GM12892 (cell line): ENCODE results near the gene KCNK4.

ENCODE experiments used
- DNase-seq: peaks from one replicate; pipeline ENCODE4 v3.0.0; 2011; ENCODE audit not compliant: insufficient read length
- FAIRE-seq: peaks from 2 replicates; lab custom pipeline; 2011; peaks lifted over from hg19 to GRCh38; lab: Jason Lieb, UNC
- POLR2A ChIP-seq: IDR thresholded peaks from 2 replicates; pipeline ENCODE4 v1.6.1; 2011; ENCODE audit warnings: low read depth, low read length, control low read depth
- POLR2AphosphoS5 ChIP-seq: IDR thresholded peaks from 2 replicates; pipeline ENCODE4 v1.6.1; 2011; ENCODE audit warnings: low read depth, low read length, control low read depth
- TAF1 ChIP-seq: IDR thresholded peaks from 2 replicates; pipeline ENCODE4 v1.6.1; 2011; ENCODE audit warnings: low read depth, mild to moderate bottlenecking, control low read depth, low read length, borderline replicate concordance

The KCNK4 gene

GRCh38 chr11:64331569-64332371, 40.7 kb downstream of the KCNK4 start:
- peak; percentile 89 for DNase-seq
- FAIRE-seq, result peak; percentile 95
- TF ChIP-seq POLR2A (peak; percentile 43), POLR2AphosphoS5 (peak; percentile 35; the same call in 1 of the 2 replicates), TAF1 (no peak; the same call in 1 of the 2 replicates)

- no peak for DNase-seq
- TF ChIP-seq POLR2A (no peak), POLR2AphosphoS5 (no peak), TAF1 (no peak)
- no peak for FAIRE-seq
These were observed 42.5 kb downstream of the KCNK4 start for GRCh38 chr11:64333556-64333955.

- DNase-seq (peak; percentile 83), FAIRE-seq (peak; percentile 91)
- TF ChIP-seq POLR2AphosphoS5, result peak; percentile 37; the same call in 1 of the 2 replicates
- TF ChIP-seq TAF1, result no peak
These were observed 43.9 kb downstream of the KCNK4 start for GRCh38 chr11:64334764-64335735.

- FAIRE-seq (no peak), DNase-seq (no peak)
- TF ChIP-seq POLR2A (no peak), TAF1 (no peak), POLR2AphosphoS5 (no peak)
These were observed 46.6 kb downstream of the KCNK4 start for GRCh38 chr11:64337538-64338249.

- FAIRE-seq (peak; percentile 65), DNase-seq (no peak)
These were observed 47.6 kb downstream of the KCNK4 start for GRCh38 chr11:64338716-64339115.

GRCh38 chr11:64339286-64339685, 48.2 kb downstream of the KCNK4 start:
- TF ChIP-seq TAF1 (no peak), POLR2A (no peak), POLR2AphosphoS5 (no peak)
- no peak for DNase-seq
- FAIRE-seq, result peak; percentile 67

More at GRCh38 chr11:64338716-64339115, 47.6 kb downstream of the KCNK4 start:
- TF ChIP-seq POLR2AphosphoS5, result no peak
- no peak for TF ChIP-seq TAF1
- TF ChIP-seq POLR2A, result no peak

GRCh38 chr11:64339754-64340408, 48.8 kb downstream of the KCNK4 start, which contains the start of gene CCDC88B:
Gene CCDC88B (plus strand): TSS chr11:64340204. CDS start chr11:64340267, 63 bp downstream.
- DNase-seq (peak; percentile 93), FAIRE-seq (peak; percentile 17)
- TF ChIP-seq POLR2A (peak; percentile 26; the same call in 1 of the 2 replicates), POLR2AphosphoS5 (peak; percentile 41), TAF1 (no peak)

GRCh38 chr11:64340671-64341335, 49.7 kb downstream of the KCNK4 start:
- peak; percentile 98 for FAIRE-seq
- TF ChIP-seq POLR2AphosphoS5 (peak; percentile 33; the same call in 1 of the 2 replicates), TAF1 (0 out of 2 replicates have a peak, but pooled peaks have one; percentile 42), POLR2A (no peak)
- DNase-seq, result peak; percentile 84

- DNase-seq (no peak), FAIRE-seq (no peak)
- no peak for TF ChIP-seq POLR2A
- TF ChIP-seq TAF1, result no peak
- no peak for TF ChIP-seq POLR2AphosphoS5
These were observed 50.3 kb downstream of the KCNK4 start for GRCh38 chr11:64341429-64341828.
